Activated CD4-positive, alpha-beta T cell treated with anti-CD3 and anti-CD28 coated beads, Interleukin-2, Interleukin-4, amounts not matched to agents 100 ng/mL and 50 ng/mL, durations not matched to agents 16 hours and 8 hours (primary cell): Measurements from ENCODE around the gene FOXL3.

Experiments
- DNase-seq: peaks from one replicate; pipeline ENCODE4 v3.0.0-alpha.2; 2020; ENCODE audit warnings: low spot score

FOXL3 gene

DNA sequence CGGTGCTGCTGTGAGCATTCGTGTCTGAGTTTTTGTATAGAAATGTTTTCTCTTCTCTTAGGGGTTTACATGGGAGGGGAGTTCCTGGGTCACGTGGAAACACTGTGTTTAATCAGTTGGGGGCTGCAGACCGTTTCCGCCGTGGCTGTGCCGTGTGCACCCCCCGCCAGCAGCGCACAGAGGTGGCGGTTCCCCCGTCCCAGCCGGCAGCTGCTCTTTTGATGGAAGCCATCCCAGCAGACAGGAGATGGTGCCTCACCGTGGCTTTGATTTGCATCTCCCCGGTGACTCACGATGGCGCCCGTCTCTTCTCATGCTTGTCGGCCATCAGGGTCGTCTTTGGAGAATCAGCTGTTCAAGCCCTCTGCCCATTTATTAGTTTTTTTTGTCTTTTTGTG lies 34.9 kb upstream of the FOXL3 start:
- DNase-seq, result no peak

GRCh38 chr7:255721-256361 lies 34.1 kb upstream of the FOXL3 start:
- DNase-seq, result no peak

- DNase-seq, result no peak
Measured at GRCh38 chr7:256461-256940, 33.5 kb upstream of the FOXL3 start.

- no peak for DNase-seq
Measured at GRCh38 chr7:256981-257646, 32.9 kb upstream of the FOXL3 start.

DNA sequence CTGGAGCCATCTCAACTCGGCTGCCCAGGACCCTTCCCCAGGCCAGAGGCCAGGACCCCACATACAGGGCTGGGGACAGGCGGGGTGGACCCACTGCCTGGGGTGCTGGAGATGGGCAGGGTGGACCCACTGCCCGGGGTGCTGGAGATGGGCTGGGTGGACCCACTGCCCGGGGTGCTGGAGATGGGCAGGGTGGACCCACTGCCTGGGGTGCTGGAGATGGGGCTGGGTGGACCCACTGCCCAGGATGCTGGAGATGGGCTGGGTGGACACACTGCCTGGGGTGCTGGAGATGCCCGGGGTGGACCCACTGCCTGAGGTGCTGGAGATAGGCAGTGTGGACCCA lies 32.4 kb upstream of the FOXL3 start:
- DNase-seq, result no peak

GRCh38 chr7:258476-259190 lies 31.3 kb upstream of the FOXL3 start:
- no peak for DNase-seq

- no peak for DNase-seq
Measured at GRCh38 chr7:259191-259505, 30.8 kb upstream of the FOXL3 start.

DNA sequence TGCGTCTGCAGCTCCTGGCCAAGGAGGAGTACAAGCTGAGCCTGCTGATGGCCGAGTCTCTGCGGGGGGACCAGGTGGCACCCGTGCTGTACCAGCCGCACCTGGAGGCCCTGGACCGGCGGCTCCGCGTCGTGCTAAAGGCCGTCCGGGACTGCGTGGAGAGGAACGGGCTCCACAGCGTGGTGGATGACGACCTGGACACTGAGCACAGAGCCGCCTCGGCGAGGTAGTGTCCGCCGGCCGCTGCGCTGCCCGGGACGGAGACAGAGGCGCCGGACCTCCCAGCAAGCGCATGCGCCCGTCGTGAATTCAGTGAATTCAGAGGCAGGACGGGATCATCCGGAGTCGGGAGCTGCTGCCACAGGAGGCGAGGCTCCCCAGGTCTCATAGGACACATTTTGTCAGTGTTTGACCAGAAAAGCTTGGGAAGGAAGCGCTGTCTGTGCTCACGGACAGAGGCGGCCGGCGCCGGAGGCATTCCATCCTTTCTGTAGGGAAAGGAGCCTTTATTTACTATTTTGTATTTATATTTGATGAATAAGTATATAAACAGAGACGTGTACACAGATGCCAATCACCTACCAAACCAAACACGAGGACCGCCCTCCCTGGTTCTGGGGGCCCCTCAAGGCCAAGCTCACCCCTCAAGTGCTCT lies 30.1 kb upstream of the FOXL3 start:
- DNase-seq, result no peak

DNA sequence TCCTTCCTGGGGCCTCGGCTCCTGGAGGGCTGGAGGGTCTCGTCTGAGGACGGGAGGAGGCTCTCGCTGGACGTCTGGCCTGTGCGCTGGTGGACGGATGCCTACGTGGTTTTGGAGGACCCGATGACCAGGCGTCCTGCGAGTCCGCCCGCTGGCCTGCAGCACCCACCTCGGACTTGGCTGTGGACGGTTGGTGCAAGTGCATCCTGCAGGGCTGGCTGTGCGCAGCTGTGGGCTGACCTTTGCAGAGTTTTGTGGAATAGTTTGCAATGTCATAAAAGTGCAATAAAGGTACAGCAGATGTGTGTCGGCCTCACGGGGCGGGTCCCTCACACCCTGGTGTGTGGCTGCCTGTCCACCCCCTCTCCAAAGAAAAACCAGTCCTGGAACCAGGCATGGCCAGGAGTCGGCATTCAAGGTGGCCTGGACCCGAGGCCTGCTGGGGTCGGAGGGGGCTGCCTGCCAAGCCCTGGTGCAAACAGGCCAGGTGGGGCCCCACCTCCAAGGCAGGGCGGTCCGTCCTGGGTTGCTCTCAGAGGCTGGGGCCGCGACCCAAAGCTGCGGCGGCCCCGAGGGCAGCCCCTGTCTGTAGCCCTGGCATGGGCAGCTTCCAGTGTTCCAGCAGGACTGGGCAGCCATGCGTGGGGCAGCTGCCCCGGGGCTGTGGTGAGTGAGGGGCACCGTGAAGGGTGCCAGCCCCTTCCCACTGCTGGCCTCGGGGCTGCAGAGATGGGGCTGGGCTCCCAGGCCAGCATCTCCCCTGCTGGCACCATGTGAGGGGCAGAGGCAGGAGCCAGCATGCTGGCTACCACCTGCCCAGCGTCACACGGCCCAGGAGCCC lies 29.3 kb upstream of the FOXL3 start:
- no peak for DNase-seq

GRCh38 chr7:261341-262250 lies 28.4 kb upstream of the FOXL3 start:
- DNase-seq, result no peak

DNA sequence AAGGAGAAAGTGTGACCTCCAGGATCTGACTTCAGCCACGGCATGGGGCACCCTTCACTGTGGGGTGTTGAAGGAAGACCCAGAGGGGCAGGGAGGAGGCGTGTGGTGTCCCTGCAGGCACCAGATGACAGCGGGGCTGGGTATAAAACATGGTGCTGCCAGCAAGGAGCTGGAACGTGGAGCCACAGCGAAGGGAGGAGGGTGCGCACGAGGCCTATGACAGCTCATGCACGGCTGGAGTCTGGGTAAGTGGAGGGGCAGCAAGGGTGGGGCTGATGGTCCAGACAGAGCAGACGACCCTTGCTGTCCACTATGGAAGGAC lies 27.8 kb upstream of the FOXL3 start:
- DNase-seq, result no peak

DNA sequence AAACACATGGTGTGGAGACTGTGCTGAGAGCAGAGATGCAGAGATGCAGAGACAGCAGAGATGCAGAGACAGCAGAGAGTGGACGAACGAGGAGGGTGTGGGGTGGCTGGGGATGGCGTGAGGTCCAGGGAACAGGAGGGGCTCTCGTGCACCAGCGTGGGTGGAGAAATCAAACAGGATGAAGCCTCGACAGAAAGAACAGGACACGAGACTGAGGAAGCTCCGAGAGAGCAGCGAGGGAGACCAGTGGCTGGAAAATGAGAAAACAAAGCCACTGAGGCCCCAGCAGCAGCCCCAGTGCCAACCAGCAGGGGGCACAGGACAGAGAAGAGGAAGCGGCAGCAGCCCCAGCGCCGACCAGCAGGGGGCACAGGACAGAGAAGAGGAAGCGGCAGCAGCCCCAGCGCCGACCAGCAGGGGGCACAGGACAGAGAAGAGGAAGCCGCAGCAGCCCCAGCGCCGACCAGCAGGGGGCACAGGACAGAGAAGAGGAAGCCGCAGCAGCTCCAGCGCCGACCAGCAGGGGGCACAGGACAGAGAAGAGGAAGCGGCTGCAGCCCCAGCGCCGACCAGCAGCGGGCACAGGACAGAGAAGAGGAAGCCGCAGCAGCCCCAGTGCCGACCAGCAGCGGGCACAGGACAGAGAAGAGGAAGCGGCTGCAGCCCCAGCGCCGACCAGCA lies 27.2 kb upstream of the FOXL3 start:
- DNase-seq, result peak; percentile 88

- peak; percentile 24 for DNase-seq
Measured at GRCh38 chr7:263483-264351, 26.3 kb upstream of the FOXL3 start.

DNA sequence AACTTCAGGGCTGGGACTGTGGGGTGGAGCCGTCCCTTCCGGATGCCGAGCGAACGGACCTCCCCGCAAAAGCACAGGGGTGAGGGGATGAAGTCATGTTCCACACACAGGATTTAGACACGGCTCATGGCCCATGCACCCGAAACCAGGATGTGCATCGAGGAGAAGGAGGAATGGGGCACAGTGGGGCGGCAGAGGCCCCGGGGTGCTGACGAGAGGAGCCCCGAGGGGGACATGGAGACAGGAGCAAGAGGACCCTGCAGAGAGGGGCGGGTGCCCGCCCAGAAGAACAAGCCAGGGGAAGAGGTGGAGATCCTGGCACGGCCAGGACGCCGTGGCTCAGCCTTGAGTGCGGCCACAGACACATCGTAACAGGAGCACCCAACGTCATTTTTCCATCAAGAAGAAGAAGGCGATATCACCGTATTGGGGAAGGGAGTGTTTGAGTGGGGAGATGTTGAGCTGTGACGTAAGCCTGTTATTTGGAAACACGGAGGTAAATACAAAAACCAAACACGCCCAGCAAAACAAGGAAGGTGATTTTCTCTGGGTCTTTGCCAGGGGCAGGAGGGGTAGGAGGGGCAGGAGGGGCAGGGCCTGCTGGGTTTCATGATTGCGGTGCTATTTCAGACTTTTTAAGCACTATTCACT lies 25.3 kb upstream of the FOXL3 start:
- DNase-seq, result no peak

DNA sequence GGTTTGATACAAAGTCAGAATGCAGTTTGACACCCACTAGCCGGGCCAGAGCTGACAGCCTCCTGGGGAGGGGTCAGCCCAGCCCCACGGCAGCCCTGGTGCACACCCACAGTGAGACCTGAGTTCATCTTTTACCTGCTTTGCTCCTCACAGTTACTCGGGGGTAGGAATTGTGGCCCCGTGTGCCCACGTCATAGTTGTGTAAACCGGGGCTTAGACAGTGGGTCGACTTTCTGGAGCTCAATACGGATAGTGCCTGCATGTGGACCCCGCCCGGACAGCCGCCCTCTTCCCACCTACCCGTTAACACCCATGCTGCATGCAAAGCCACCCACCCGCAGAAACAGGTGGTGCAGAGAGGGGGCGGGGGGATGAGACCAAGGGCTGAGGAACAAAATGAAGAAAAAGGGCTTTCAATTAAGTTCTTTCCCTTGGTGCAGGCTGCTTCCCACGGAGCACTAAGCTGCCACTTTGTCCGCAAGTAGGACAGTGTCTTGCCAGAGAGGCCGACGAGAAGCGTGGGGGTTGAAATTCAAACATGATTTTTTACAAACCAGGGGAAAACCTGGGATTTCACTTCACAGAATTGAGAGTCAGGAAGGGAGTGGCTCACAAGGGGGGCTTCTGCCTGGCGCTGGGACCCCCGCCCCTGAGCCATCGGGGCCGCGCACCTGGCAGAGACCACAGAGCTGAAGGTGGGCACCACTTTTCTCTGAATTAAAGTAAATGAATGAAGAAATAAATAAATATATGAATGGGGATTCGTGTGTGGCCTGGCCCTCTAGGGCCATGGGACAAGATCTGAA lies 24.6 kb upstream of the FOXL3 start:
- no peak for DNase-seq

GRCh38 chr7:265998-266850 lies 23.7 kb upstream of the FOXL3 start:
- DNase-seq, result no peak
